IPS DF 4.7 (cell line): ENCODE measurements around the gene OR1L8.
"Not testable (repeated sequence)": the region's sequence is repeated elsewhere in the genome, so short reads cannot be mapped to it uniquely, and the experiment has no call there.

Experiments used
- DNase-seq: peaks from one replicate; pipeline ENCODE4 v3.0.0-alpha.2; 2013; ENCODE audit warnings: low spot score; ENCODE audit errors: extremely low read depth

Gene OR1L8

GRCh38 chr9:122583284-122583683, at the start of gene OR1L8:
Gene OR1L8 (minus strand): TSS chr9:122583384. CDS start chr9:122568477, 14,907 bp downstream.
- DNase-seq: not testable (repeated sequence)

- DNase-seq: no peak
Observed at GRCh38 chr9:122619996-122620395, 36.8 kb upstream of the OR1L8 start.

- no peak for DNase-seq
Observed at GRCh38 chr9:122614362-122614761, 31.2 kb upstream of the OR1L8 start, which contains the start of gene OR1Q1. Gene OR1Q1 (plus strand): TSS chr9:122614738. CDS start chr9:122614738, 0 bp downstream.

GRCh38 chr9:122609804-122610203, 26.6 kb upstream of the OR1L8 start:
- no peak for DNase-seq

GRCh38 chr9:122606587-122606986, 23.4 kb upstream of the OR1L8 start:
- DNase-seq: no peak

GRCh38 chr9:122605691-122606090, 22.5 kb upstream of the OR1L8 start:
- no peak for DNase-seq

GRCh38 chr9:122580360-122580759, 2.8 kb downstream of the OR1L8 start:
- no peak for DNase-seq

GRCh38 chr9:122579874-122580273, 3.3 kb downstream of the OR1L8 start:
- DNase-seq: no peak

- no peak for DNase-seq
Observed at GRCh38 chr9:122572456-122572855, 10.7 kb downstream of the OR1L8 start.

GRCh38 chr9:122567901-122568300, 15.3 kb downstream of the OR1L8 start:
- no peak for DNase-seq

GRCh38 chr9:122562134-122562760, 20.9 kb downstream of the OR1L8 start:
- DNase-seq: peak; percentile 14

GRCh38 chr9:122561446-122561845, 21.7 kb downstream of the OR1L8 start:
- no peak for DNase-seq

GRCh38 chr9:122552812-122553211, 30.4 kb downstream of the OR1L8 start, which contains the start of gene OR1N2:
Gene OR1N2 (plus strand): TSS chr9:122553112. CDS start chr9:122553212, 100 bp downstream.
- DNase-seq: no peak

- DNase-seq: no peak
Observed at GRCh38 chr9:122551371-122551770, 31.8 kb downstream of the OR1L8 start.

- no peak for DNase-seq
Observed at GRCh38 chr9:122546196-122546595, 37.0 kb downstream of the OR1L8 start.

GRCh38 chr9:122538757-122539156, 44.4 kb downstream of the OR1L8 start:
- DNase-seq: no peak

- not testable (repeated sequence) for DNase-seq
Observed at GRCh38 chr9:122537066-122537465, 46.1 kb downstream of the OR1L8 start.

GRCh38 chr9:122536134-122536533, 47.0 kb downstream of the OR1L8 start:
- no peak for DNase-seq

GRCh38 chr9:122531157-122531556, 52.0 kb downstream of the OR1L8 start:
- DNase-seq: not testable (repeated sequence)

GRCh38 chr9:122527193-122527592, 56.0 kb downstream of the OR1L8 start, which contains the start of gene OR1N1:
Gene OR1N1 (minus strand): TSS chr9:122527293. CDS start chr9:122527293, 0 bp downstream.
- DNase-seq: no peak

- no peak for DNase-seq
Observed at GRCh38 chr9:122526602-122527001, 56.6 kb downstream of the OR1L8 start.

- DNase-seq: no peak
Observed at GRCh38 chr9:122519376-122519775, 63.8 kb downstream of the OR1L8 start.

GRCh38 chr9:122518841-122519240, 64.3 kb downstream of the OR1L8 start, which contains the start of gene OR1J4:
Gene OR1J4 (plus strand): TSS chr9:122519141. CDS start chr9:122519141, 0 bp downstream.
- no peak for DNase-seq
